ENCODE measurements around the gene SMURF1.
"Not testable (repeated sequence)": the region's sequence is repeated elsewhere in the genome, so short reads cannot be mapped to it uniquely, and the experiment has no call there.

The SMURF1 gene

DNA sequence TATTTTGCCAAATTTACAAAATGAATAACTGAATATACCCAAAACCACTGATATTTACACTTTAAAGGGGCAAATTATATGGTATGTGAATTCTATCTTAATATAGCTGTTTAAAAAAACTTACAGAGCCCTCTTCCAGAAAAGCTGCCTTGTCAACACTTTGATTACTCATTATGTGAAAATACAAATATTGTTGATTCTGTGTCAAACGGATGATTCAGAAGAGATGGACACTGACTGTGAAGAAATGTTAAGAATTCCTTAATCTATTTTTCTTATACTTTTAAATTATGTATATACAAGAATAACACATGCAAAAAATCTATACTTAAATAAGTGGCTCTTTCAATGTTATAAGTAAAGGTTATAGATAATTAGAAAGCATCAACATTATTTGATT, 41.5 kb downstream of the SMURF1 start:
- H3K36me3 Mint-ChIP-seq (ENCODE audit: low read depth), result peaks cover 13% of the 10 kb centered on the region
- H3K27ac Mint-ChIP-seq, result no peak overlapping the region
- H3K9me3 Mint-ChIP-seq, result peaks cover 15% of the 10 kb centered on the region
- no peak overlapping the region for H3K4me3 Mint-ChIP-seq
- H3K27me3 Mint-ChIP-seq (ENCODE audit: low read depth), result no peaks in the 10 kb centered on the region
- peaks cover 20% of the 10 kb centered on the region for H3K4me1 Mint-ChIP-seq (ENCODE audit: low read depth)

DNA sequence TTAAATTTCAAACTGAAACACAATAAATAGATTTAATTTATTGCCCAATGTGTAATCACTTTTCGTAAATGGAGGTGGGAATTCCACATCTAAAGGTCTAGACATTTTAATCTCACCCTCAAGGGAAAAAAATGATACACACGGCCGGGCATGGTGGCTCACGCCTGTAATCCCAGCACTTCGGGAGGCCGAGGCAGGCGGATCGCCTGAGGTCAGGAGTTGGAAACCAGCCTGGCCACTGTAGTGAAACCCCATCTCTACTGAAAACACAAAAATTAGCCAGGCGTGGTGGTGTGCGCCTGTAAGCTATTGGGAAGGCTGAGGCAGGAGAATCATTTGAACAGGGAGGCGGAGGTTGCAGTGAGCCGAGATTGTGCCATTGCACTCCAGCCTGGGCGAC, 42.4 kb downstream of the SMURF1 start:
- not testable (repeated sequence) for H3K27ac Mint-ChIP-seq; H3K4me3 Mint-ChIP-seq; H3K27me3 Mint-ChIP-seq (ENCODE audit: low read depth)
- H3K9me3 Mint-ChIP-seq, result peaks cover 16% of the 10 kb centered on the region
- peaks cover 20% of the 10 kb centered on the region for H3K4me1 Mint-ChIP-seq (ENCODE audit: low read depth)
- peaks cover 13% of the 10 kb centered on the region for H3K36me3 Mint-ChIP-seq (ENCODE audit: low read depth)

DNA sequence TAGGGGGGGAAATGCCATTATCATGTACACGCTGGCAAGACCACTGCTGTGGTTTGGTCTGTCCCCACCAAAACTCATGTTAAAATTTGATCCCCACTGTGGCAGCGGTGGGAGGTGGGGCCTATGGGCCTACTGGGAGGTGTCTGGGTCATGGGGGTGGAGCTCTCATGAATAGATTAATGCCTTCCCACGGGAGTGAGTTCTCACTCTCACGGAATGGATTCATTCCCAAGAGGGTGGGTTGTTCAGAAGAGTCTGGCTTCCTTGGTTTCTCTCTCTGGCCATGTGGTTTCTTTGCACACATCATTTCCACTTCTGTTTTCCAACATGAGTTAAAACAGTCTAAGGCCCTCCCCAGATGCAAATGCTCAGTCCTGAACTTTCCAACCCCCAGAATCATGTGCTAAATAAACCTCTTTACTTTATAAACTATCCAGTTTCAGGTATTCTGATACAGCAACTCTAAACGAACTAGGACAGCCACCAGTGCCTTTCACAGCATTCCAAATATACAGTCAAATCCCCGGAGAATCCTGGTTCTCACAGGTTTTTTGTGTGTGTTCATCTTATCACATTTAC, 44.3 kb downstream of the SMURF1 start:
- Mint-ChIP-seq H3K9me3 (peaks cover 16% of the 10 kb centered on the region), H3K36me3 (ENCODE audit: low read depth) (peaks cover 13% of the 10 kb centered on the region), H3K4me3 (no peak overlapping the region), H3K27ac (no peak overlapping the region), H3K27me3 (ENCODE audit: low read depth) (no peaks in the 10 kb centered on the region), H3K4me1 (ENCODE audit: low read depth) (peaks cover 21% of the 10 kb centered on the region)

GRCh38 chr7:99098824-99099498, 44.9 kb downstream of the SMURF1 start:
- H3K4me3 Mint-ChIP-seq, result no peak overlapping the region
- H3K27me3 Mint-ChIP-seq (ENCODE audit: low read depth), result no peaks in the 10 kb centered on the region
- peaks cover 16% of the 10 kb centered on the region for H3K9me3 Mint-ChIP-seq
- peaks cover 13% of the 10 kb centered on the region for H3K36me3 Mint-ChIP-seq (ENCODE audit: low read depth)
- no peak overlapping the region for H3K27ac Mint-ChIP-seq
- H3K4me1 Mint-ChIP-seq (ENCODE audit: low read depth), result peaks cover 19% of the 10 kb centered on the region

- Mint-ChIP-seq H3K27ac (no peak overlapping the region), H3K4me1 (ENCODE audit: low read depth) (peaks cover 16% of the 10 kb centered on the region), H3K27me3 (ENCODE audit: low read depth) (no peaks in the 10 kb centered on the region), H3K4me3 (no peak overlapping the region), H3K9me3 (peaks cover 16% of the 10 kb centered on the region), H3K36me3 (ENCODE audit: low read depth) (peaks cover 13% of the 10 kb centered on the region)
Observed at GRCh38 chr7:99098286-99098823, 45.6 kb downstream of the SMURF1 start.

DNA sequence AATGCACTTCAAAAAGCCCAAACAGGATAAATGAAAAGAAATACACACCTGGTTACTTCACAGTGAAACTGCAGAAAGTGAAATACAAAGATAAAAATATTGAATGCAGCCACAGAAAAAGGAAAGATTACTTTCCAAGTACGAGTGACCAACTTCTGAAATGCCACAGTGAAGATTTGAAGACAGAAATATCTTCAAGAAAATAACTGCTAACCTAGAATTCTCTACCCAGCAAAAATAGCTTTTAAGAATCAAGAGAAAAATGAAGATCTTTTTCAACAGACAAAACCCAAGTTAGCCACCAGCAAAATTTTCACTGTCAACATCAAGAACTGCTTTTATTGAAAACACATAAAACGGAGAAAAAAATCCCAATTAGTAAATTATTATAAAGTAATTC, 46.2 kb downstream of the SMURF1 start:
- H3K27ac Mint-ChIP-seq, result no peak overlapping the region
- H3K27me3 Mint-ChIP-seq (ENCODE audit: low read depth), result no peaks in the 10 kb centered on the region
- H3K36me3 Mint-ChIP-seq (ENCODE audit: low read depth), result peaks cover 13% of the 10 kb centered on the region
- H3K4me1 Mint-ChIP-seq (ENCODE audit: low read depth), result peaks cover 10% of the 10 kb centered on the region
- H3K9me3 Mint-ChIP-seq, result peaks cover 16% of the 10 kb centered on the region
- no peak overlapping the region for H3K4me3 Mint-ChIP-seq

GRCh38 chr7:99096124-99096887, 47.6 kb downstream of the SMURF1 start:
- peaks cover 10% of the 10 kb centered on the region for H3K4me1 Mint-ChIP-seq (ENCODE audit: low read depth)
- H3K36me3 Mint-ChIP-seq (ENCODE audit: low read depth), result peaks cover 13% of the 10 kb centered on the region
- peaks cover 16% of the 10 kb centered on the region for H3K9me3 Mint-ChIP-seq
- H3K27ac Mint-ChIP-seq, result no peak overlapping the region
- H3K27me3 Mint-ChIP-seq (ENCODE audit: low read depth), result no peaks in the 10 kb centered on the region
- H3K4me3 Mint-ChIP-seq, result no peak overlapping the region

- H3K27ac Mint-ChIP-seq, result no peak overlapping the region
- peaks cover 16% of the 10 kb centered on the region for H3K9me3 Mint-ChIP-seq
- H3K27me3 Mint-ChIP-seq (ENCODE audit: low read depth), result no peaks in the 10 kb centered on the region
- H3K4me3 Mint-ChIP-seq, result no peak overlapping the region
- peaks cover 10% of the 10 kb centered on the region for H3K4me1 Mint-ChIP-seq (ENCODE audit: low read depth)
- peaks cover 13% of the 10 kb centered on the region for H3K36me3 Mint-ChIP-seq (ENCODE audit: low read depth)
Observed at GRCh38 chr7:99095698-99096097, 48.2 kb downstream of the SMURF1 start.

GRCh38 chr7:99094401-99094800, 49.5 kb downstream of the SMURF1 start:
- H3K9me3 Mint-ChIP-seq, result peaks cover 16% of the 10 kb centered on the region
- no peaks in the 10 kb centered on the region for H3K27me3 Mint-ChIP-seq (ENCODE audit: low read depth)
- no peak overlapping the region for H3K27ac Mint-ChIP-seq
- peaks cover 10% of the 10 kb centered on the region for H3K4me1 Mint-ChIP-seq (ENCODE audit: low read depth)
- peaks cover 8% of the 10 kb centered on the region for H3K36me3 Mint-ChIP-seq (ENCODE audit: low read depth)
- H3K4me3 Mint-ChIP-seq, result no peak overlapping the region

- Mint-ChIP-seq H3K4me3 (no peak overlapping the region), H3K4me1 (ENCODE audit: low read depth) (peaks cover 10% of the 10 kb centered on the region), H3K27me3 (ENCODE audit: low read depth) (no peaks in the 10 kb centered on the region), H3K9me3 (no peaks in the 10 kb centered on the region), H3K36me3 (ENCODE audit: low read depth) (peaks cover 4% of the 10 kb centered on the region), H3K27ac (no peak overlapping the region)
Observed at GRCh38 chr7:99092064-99092720, 51.7 kb downstream of the SMURF1 start.

DNA sequence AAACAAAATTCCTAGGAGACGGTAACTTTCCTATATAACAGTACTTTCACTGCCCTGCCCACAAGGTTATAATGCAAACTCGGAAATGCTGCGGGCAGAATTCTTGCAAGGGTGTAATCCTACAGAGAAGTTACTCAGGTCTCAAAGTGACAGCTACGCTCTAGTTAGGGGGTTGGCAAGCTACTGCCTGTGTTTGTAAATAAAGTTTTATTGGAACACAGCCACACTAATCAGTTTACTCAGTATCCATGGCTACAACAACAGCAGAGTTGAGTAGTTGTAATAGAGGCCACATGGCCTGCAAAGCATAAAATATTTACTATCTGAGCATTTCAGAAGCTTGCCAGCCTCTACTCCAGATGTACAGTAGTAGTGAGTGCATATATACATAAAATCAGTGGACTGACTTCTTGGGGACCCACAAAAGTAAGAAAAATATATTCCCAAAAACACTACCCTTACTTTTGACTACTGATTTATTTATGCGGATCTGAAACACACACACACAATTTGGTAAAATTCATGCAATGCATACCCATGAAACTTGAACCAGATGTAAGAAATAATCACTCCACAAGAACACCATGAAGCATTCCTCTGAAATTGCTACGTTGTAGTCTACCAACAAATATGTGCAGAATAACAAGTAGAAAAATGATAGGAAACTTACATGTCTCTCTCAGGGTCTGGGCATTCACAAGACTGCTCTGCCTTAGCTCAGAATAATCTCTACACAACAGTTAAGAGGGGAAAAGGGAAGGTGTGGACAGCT, 53.0 kb downstream of the SMURF1 start:
- peaks cover 6% of the 10 kb centered on the region for H3K4me1 Mint-ChIP-seq (ENCODE audit: low read depth)
- peaks cover 3% of the 10 kb centered on the region for H3K9me3 Mint-ChIP-seq
- peaks cover 9% of the 10 kb centered on the region for H3K36me3 Mint-ChIP-seq (ENCODE audit: low read depth)
- H3K4me3 Mint-ChIP-seq, result no peak overlapping the region
- H3K27ac Mint-ChIP-seq, result no peak overlapping the region
- H3K27me3 Mint-ChIP-seq (ENCODE audit: low read depth), result no peaks in the 10 kb centered on the region

DNA sequence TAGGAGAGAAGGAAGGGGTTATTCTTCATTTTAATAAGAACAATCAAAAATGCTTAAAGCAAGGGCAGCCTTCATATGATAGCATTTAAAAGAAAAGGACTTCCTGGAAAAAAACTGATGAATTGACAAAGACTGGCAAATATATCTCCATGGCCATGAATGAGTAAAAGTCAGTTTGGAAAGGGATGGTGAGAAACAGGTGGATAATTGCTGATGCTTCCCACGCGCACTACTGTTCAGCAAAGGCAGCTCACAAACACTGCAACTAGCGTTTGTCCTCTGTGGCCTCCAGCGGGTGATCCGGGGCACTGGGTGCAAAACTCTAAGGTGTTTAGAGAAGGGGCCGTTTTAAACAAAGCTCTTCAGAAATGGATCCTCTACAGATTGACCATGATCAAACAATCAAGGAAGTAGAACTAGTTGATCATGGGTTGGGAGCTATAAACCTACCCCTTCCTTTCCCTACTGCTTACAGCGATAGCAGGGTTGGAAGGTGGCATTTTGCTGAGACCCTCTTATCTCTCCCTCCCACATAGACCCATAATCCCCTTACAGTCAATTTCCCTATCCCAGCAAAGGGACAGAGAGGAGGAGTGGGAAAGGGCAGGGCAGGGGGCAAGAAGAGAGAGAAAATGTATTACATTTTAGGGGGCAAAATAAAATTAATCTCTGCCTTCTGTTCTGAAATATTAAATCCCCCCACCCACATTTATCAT, 53.8 kb downstream of the SMURF1 start:
- H3K27me3 Mint-ChIP-seq (ENCODE audit: low read depth), result no peaks in the 10 kb centered on the region
- H3K27ac Mint-ChIP-seq, result no peak overlapping the region
- peaks cover 9% of the 10 kb centered on the region for H3K36me3 Mint-ChIP-seq (ENCODE audit: low read depth)
- H3K4me1 Mint-ChIP-seq (ENCODE audit: low read depth), result peaks cover 6% of the 10 kb centered on the region
- no peak overlapping the region for H3K4me3 Mint-ChIP-seq
- peaks cover 3% of the 10 kb centered on the region for H3K9me3 Mint-ChIP-seq

DNA sequence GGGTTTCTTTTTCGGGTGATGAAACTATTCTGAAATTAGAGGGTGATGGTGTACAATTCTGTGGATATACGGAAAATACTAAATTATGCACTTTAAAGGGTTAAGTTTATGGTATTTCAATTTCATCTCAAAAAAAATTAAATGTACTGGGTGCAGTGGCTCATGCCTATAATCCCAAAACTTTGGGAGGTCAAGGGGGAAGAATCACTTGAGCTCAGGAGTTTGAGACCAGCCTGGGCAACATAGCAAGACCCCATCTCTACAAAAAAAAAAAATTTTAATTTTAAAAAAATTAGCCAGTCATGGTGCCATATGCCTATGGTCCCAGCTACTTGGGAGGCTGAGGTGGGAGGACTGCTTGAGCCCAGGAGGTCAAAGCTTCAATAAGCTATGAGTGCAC, 57.0 kb downstream of the SMURF1 start:
- no peak overlapping the region for H3K27ac Mint-ChIP-seq
- H3K36me3 Mint-ChIP-seq (ENCODE audit: low read depth), result peaks cover 9% of the 10 kb centered on the region
- peaks cover 3% of the 10 kb centered on the region for H3K9me3 Mint-ChIP-seq

More for the DNA sequence above, 57.0 kb downstream of the SMURF1 start:
- Mint-ChIP-seq H3K4me1 (ENCODE audit: low read depth) (peaks cover 6% of the 10 kb centered on the region), H3K4me3 (no peak overlapping the region), H3K27me3 (ENCODE audit: low read depth) (no peaks in the 10 kb centered on the region)

Measured in T-helper 1 cell treated with Interleukin-12 subunit alpha and Interleukin-12 subunit beta and Interleukin-4 antibody, amounts not matched to agents 30 μg/mL and 1 μg/mL, for 36 hours (primary cell).